Stimulated activated CD4-positive, alpha-beta T cell treated with anti-CD3 and anti-CD28 coated beads, Interleukin-15, amount 100 ng/mL, for 24 hours (primary cell): Measurements from ENCODE around the gene HS1BP3.

ENCODE experiments used
- DNase-seq: peaks from one replicate; pipeline ENCODE4 v3.0.0-alpha.2; 2020

HS1BP3 gene

DNA sequence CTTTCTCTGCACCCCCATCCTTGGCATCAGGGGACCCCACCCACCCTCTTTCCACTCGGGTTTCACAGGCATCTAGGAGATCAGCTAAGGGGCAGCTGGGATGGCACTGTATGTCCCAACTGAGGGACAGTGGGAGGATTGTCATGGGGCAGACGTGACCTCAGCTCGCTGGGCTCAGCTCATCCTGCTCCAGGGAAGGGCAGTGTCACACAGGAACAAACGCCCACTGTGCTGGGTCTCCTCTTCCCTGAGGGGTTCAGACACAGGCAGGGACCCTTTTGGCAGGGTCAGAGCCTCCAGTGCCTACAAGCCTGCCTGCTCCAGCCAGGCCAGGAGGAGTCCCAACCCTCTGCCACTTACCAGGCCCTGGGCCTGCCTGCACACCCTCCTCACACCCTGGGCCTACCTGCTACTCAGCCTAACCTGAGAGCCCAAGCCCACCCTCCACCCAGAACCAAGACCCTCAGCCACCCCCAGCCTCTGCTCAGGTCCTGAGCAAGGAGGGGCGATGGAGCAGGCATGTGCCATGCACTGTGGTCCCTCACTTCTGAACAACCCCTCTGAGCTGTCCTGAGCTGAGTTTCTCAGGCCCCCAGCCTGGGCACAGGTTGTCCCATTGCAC lies 68.2 kb downstream of the HS1BP3 start:
- DNase-seq, result no peak

DNA sequence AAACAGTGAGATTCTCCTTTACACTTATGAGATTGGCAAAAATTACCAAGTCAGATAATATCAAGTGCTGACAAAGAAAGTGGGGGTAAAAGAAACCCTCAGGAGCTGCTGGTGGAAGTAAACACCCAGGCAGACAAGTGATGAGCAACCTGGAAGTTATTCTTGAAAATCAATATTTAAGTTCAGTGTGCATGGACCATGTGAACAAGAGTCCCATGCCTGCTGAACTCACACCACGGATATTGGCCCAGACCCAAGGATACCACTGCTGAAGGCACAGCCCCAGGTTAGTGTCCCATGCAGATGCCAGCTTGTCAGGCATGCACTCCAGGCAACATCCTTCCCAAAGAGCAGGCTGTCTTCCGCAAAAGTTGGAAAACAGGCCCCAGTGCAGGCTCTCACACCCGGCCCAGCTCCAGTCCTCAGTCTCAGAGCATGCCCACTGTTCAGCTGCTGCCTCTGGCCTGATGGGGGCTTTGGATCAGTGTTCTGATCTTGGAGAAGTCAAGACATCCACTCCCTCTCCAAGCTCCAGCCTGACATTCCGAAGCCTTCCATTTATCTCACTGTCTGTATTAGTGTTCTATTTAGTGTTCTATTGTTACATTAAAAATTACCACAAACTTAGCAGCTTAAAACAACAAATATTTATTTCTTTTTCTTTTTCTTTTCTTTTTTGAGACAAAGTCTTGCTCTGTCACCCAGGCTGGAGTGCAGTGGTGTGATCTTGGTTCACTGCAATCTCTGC lies 70.0 kb downstream of the HS1BP3 start:
- no peak for DNase-seq

DNA sequence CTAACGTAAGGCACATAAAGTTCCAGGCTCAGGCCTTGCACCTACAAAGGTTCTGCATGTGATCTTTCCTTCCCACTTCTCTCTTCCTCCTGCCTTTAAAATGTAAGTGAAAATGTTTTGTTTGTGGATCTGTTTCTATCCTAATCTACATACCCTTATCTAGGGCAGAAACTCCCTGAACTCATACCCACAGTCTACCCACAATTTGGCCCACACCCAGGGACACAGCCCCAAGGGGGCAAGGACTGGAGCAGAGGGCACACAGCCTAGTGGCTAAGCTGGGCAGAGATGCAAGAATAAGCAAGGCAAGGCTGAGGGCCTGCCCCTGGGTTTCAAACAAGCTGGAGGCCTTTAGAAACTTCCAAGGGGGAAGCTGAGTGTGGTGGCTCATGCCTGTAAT lies 71.0 kb downstream of the HS1BP3 start:
- DNase-seq, result no peak

DNA sequence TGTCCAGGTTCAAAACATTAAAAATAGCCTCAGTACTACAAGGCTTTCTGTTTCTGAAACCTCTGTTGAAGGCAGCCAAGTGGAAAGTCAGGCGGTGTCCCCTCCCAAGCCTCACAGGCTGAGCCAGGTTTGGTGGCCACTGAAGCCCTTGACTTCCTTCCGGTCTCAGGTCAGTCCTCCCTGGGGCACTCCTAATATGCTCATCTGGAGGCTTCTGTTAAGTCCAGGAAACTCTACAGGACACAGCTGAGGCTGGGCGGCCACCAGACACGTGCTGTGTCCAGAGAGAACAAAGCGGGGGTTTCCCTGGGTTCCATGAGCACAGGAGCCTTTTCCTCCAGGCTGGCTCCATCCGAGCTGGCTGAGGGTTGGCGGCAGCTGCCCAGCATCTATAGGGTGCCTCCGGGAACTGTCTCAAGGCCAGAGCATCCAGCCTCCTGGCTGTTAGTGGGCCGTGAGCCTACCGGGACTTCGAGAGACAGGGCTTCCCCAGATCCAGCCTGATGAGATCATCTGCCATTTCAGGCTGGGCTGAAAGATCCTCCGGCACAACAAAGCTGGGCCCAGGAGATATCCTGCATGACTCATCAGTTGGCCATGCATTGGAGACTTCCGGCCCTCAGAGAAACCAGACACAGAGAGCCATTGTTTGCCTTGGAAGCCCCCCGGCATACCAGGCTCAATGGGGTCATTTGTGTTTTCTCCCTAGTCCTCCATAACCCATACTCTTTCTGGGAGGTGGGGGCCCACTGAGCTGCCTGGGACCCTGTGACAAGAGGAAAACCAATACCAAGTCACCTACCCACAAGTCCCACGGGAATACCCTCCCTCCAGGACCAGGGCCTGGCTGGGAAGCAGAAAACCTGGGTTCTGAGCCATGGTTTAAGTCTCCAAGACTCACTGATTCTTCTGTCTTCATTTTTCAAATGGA lies 71.7 kb downstream of the HS1BP3 start:
- DNase-seq, result no peak

DNA sequence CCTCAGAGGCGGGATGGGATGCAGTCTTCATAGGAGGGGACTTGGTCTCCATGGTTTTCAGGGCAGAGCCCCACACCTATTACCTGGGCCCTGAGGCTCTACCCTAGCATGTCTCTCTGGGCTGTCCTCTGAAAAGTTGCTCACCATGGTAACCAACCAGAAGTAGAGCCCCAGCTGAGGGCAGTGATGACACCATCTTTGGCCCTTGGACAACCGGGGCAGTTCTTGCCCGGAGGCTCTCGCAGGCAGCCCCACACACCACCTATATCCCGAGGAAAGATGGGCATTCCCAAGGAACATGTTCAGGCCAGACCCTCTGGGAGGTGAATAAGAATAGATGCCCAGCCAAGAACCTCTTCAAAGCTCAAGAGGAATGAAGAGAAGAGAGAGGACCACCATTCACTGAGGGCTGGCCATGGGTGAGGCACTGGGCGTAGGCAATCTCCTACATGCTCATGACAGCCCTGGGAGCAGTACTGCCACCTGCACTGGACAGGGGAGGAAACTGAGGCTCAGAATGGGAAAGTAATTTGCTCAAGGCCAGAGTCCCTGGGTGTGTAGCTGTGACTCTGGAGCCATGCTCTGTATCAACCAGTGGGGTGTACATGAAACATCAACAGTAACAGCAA lies 72.5 kb downstream of the HS1BP3 start:
- DNase-seq, result no peak

DNA sequence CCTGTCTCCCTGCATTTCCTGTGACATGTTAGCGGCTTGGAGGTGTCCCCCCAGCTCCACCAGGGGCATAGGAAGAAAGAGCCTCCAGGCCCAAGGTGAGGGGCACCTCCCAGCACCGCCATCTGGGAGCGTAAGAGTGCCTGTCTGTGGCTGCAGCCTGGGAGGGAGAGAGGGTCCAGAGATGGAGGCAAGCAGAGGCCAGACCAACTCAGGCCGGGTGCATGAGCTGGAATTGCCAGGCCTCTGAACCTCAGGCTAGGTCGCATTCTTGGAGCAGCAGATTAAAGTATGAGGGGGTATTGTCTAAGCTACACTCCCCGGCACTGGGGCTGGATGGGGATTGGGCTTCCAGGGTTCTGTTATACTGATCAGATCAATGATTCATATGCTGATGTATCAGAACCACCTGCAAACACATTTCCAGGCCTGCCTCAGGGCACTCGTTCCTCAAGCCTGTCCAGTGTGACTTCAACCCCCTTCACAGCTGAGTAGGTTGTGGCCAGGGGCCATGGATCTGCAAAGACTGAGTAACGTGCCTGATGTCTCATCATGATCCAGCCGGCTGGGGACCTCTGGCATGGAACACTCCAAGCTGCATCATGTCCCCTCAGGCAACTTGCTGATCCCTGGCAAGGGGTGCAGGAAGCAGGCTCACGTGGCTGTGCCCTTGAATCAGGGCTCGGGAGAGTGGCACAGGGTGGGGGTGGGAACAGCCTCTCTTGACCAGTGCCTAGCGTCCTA lies 73.2 kb downstream of the HS1BP3 start:
- no peak for DNase-seq

DNA sequence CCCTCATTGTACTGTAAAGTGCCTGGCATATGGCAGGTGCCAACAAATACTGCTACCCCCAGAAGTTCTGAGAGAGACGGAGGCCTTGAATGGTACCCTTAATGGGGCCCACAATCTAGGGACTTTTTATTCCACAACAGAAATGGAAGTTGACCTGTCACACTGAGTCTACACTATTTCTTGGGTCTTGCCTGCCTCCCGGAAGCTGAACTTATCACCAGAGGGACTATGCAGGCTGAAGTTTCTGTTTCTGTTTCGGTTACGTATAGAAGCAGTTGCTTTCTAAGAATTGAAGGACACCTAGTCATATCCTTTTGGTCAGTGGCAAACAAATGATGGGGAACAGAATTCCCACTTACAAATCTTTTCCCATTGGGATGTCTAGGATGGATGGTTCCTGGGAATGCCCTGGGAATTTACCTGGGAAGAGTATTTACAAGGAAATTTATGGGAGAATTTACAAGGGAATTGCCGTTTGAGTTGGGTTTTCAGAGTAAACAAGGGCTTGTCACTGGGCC lies 74.2 kb downstream of the HS1BP3 start:
- peak; percentile 28 for DNase-seq

DNA sequence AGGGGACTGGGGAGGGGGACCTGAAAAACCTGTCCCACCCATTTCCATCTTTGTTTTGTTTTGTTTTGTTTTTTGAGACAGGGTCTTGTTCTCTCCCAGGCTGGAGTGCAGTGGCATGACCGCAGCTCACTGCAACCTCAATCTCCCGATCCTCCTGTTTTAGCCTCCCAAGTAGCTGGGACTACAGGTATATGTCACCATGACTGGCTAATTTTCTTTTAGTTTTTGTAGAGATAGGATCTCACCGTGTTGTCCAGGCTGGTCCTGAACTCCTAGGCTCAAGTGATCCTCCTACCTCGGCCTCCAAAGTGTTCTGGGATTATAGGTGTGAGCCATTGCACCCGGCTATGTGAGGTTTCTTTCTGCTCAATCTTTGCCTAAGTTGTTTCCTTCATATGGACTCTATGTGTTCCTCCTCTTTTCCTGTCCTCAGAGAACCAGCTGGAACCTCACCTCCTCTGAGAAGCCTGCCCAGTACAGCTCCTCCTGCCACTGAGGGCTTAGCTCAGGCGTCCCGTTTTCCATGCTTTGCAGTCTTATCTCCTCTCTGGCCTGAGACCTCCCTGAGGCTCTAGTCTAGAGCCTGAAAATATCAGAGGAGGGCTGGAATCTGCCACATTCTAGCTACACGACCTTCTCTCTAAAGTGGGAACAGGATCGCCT lies 74.8 kb downstream of the HS1BP3 start:
- no peak for DNase-seq

DNA sequence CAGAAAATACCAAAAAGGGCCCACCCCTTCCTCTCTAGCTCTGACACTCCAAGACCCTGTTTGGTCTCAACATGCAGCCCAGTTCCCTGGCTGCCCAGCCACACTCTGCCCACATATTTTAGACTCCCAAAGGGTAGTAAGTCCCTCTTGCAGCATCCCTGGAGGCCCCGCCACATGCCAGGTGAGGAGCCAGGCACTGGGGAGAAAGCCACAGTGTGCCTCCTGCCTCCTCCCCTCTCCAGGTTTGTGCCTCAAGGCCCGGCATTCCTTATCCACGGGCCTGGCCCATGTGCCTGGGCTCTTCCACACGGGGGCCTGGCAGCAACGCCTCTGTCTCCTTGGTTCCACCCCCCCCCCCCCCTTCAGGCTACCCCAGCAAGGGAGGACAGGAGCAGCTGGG lies 75.5 kb downstream of the HS1BP3 start:
- no peak for DNase-seq

DNA sequence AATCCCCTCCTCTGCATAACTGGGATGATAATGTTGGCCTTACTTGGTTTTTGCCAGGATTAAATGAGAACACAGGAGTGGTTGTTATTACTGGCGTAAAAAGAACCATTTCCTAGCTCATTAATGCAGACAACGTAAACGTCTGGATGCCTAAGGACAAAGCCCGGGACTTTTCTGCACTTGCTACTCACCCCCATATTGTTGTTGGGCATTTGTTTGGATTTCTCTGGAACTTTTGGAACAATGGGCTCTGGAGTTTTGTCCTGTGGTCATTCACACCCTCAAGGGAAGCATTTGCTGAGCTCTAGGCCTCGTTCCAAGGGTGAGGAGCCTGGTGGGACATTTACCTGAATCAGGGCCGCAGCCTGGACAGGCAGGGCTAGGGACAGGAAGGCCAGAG lies 76.0 kb downstream of the HS1BP3 start:
- no peak for DNase-seq

DNA sequence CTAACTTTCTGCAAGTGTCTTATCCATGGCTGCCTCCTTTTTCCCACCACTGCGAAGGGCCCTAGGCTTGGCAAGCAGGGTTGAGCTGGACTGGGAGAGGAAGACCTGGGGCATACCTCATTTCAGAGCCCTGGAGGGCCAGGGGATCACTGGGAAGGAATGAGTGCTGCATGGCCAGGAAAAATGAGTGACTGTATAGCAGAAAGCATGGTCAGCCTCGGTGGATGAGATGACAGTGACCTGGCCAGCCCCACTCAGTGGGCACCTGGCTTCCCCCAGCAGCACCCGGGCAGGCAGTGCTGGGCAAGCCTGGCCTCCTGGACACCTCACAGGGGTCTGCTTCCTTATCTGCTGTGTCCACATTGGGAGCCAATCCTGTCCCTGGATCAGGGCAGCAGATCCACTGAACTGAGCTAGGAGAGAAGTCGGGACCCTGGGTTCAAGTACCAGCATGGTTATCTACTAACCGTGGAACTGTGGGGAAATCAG lies 76.4 kb downstream of the HS1BP3 start:
- no peak for DNase-seq

DNA sequence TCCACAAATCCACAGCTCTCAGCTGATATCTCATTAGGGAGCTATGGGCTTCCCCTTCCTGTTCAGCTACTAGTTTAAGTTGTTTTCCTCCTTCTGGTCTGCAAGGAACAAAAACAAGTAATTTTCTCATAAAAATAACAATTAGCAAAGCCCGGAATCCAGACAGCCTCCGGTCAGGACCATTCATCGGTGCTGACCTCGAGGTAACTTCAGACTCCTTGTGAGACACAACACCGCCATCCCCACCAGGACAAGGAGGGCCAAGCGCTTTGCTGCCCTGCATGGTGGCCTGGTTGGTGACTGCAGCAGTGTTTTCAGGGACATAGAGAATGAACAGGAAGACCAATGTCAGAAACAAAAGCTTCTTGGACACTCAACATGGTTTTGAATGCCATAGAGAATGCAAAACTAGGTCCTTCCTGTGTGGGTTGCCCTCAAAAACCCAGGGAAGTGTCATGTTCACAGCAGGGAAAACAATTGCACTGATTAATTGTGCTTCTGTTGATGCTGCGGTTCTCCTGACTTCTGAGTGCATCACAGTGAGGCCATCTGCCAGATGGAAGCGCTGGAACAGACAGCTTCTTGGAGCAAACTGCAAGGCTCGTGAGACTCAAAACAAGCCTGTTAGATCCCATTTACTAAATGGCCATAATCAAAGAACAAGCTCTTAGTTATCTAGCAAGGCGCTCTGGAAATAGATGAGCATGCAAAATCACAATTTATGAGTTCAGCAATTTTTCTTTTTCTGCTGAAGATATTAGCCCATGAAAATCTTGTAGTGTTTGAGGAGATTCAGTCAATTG lies 77.1 kb downstream of the HS1BP3 start:
- DNase-seq, result no peak

DNA sequence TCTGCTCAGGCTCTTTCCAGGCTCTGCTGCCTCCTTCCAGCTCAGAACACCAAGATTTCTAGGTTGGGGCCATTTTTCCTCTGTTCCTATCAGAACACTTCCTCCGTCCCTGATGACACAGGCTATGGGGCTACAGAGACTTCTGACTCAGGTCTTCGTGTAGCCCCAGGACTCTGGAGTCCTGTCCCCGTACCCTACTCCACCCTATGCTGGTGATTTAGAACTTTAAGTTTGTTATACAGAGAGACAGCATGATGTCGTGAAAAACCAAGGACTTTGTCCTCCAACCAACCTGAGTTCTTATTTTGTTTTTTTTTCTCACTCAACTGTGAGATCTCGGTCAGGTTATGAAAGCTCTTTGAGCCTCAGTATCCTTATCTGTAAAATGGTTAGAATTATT lies 78.7 kb downstream of the HS1BP3 start:
- DNase-seq, result no peak

DNA sequence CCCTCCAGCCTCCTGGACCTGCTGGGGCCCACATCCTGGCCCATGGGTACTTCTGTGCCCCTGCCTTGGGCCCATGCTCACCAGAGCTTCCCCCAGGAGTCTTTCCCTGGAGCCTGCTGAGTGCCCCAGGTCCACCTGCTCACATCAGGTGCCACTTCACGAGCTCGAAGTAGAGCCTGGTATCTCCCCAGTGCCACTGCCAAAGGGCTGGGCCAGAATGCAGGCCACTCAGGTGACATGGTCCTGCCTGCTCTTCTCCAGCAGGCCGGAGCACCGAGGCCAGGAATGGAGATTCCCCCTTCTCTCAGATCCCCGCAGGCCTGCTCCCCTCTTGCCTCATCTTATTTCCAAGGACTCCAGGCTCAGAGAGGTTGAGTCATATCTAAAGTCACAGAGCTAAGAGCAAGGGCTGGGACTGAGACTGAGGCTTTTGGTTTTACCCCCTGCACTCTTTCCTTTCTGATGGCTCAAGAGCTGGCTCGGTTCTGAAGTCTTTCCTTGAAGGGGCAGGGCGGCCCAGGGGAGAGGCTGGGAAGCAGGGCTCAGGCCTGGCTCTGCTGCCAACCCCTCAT lies 79.2 kb downstream of the HS1BP3 start:
- no peak for DNase-seq

DNA sequence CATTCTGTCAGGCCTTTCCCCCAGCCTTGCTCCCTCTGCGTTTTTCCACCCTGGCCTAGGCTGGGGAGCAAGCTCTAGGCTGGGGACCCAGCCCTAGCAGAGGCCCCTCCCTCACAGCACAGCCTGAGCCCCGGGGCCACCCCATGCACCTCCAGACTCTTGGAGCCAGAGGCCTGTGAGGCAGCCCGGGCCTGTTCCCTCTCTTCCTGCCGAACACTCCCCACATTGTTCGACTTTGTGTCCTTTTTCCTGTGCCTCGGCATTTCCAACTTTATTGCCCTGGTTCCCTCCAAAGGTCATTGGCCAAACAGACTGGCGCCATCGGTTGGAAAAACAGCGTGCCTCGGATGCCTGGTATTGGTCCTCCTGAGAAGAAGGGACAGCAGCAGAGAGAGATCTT lies 79.7 kb downstream of the HS1BP3 start:
- DNase-seq, result no peak

DNA sequence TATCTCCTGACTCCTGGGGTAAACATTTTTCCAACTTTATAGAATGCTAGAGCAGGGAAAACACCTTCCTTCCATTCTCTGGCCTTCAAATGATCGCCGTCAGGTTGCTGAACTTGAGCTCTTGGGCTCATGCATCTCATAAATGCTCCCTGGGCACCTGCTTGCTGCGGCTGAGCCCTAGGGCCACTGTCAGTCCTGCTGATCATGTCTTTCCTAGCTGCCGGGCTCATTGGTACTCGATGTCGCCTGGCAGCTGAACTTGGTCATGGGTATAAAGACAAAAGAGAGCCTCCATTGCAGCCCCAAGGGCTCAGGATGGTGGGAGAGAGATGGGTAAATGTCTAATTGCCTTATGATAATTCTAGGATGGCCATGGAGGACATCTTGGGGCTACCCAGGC lies 80.6 kb downstream of the HS1BP3 start:
- no peak for DNase-seq

DNA sequence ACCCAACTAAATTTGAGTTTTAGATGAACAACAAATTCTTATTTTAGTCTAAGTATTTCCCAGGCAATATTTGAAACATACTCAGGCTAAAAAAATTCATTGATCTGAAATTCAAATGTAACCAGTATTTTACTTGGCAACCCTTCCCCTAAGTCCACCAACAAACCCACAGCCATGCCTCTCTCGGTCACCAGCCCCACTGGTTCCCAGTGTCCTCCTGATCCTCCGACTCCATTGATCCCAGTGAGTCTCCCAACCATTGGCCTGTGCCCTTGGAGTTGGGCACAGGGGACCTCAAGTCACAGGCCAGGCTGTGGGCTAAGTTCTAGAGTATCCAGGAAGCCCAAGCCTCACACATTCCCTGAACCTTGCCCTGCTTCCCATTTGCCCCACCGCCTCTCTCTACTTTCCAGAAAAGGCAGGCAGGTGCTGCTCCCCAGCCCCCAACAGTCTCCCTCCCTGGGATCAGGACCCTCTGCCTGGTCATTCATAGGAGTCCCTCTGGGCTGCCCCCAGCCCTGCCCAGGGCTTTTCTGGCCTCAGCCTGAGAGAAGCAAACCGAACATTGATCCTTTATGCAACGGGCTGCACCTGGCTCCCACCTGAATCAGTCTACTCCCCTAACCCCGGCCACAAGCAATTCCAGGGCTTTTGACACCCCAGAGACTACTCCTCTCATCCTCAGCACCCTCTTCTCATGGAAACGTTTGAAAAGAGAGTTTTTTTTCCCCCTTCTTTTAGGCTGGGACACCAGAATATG lies 81.3 kb downstream of the HS1BP3 start:
- no peak for DNase-seq

DNA sequence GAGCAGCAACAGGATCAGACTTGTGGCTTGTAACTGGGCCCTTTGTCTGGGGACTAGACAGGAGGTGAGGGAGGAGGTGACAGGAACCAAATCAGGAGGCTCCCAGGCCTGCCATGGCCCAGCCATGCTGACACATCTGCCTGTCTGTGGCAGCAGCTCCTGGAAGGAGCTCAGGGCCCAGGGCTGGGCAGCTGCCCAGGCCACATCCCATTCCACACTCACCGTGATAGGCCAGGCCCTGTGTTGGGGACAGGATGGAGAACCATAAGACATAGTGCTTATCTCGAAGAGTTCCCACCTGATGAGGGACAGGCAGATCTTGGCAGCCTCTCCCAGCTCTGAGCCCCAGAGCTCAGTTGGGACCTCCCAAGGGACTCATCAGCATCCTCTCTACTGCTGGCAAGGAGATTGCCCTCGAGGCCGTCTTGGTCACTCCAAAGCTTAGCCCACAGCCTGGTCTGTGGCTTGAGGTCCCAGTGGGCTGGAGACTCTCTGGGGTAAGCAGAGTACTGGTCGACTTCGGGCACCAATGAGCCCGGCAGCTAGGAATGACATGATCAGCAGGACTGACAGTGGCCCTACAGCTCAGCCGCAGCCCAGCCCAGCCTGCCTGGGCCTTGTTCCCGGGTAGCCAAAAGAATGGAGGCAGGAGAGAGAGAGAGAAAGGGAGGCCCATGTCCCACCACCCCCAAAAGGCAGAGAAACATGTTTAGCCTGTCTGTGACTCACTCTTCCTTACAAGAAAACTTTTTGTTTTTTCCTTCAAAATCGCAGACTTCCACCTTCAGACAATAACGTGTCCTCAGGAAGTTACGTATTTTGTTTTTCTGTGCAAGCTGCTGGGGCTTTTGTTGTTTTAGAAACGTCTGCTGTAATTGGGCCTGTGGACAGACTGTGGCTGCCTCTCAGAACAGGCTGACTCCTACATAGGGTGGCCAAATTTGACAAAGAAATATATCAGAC lies 82.1 kb downstream of the HS1BP3 start:
- DNase-seq, result no peak

DNA sequence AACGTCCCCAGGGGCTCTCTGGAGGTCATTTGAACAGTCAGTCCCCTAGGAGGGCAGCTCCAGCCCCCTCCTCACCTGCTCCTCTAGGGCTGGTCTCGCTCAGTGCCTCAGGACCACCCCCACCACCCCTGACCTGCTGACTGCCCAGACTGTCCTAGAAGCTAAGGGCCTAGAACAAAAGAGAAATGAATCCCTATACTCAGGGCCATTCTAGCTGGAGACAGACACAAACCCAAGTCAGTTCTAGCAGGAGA lies 83.0 kb downstream of the HS1BP3 start:
- DNase-seq, result no peak
